Calu3 (cell line): ENCODE results near the gene FITM1. TPM values are rescaled to one million over a fixed set of nuclear protein-coding genes. Genes with fewer than 3 reads are reported as not detected.

Experiments used
- BruUV-seq: library from RNA; stranded (reverse); fragments of 400-500 nt; replicated peaks from 2 replicates; lab custom pipeline; 2021; lab: Mats Ljungman, UMichigan
- CTCF ChIA-PET: fragments of 300-600 bp; sonication (Branson Sonifier 250); formaldehyde crosslinking; loops from one replicate; lab custom pipeline; 2022; ENCODE audit warnings: antibody characterized with exemption; lab: Charles Lee
- DNase-seq: peaks from one replicate; pipeline ENCODE4 v3.0.0; 2022
- H3K27ac Mint-ChIP-seq: one replicate; pipeline ENCODE4 v1.8.0; 2022; ENCODE audit warnings: mixed read lengths; ENCODE audit not compliant: unreplicated experiment
- H3K27me3 Mint-ChIP-seq: one replicate; pipeline ENCODE4 v1.8.0; 2022; ENCODE audit warnings: mixed read lengths; ENCODE audit not compliant: unreplicated experiment
- H3K36me3 Mint-ChIP-seq: one replicate; pipeline ENCODE4 v1.8.0; 2022; ENCODE audit warnings: mild to moderate bottlenecking, moderate library complexity, mixed read lengths; ENCODE audit not compliant: insufficient read depth, unreplicated experiment
- H3K4me1 Mint-ChIP-seq: one replicate; pipeline ENCODE4 v1.8.0; 2022; ENCODE audit warnings: mild to moderate bottlenecking, low read depth, mixed read lengths; ENCODE audit not compliant: unreplicated experiment
- H3K4me3 Mint-ChIP-seq: one replicate; pipeline ENCODE4 v1.8.0; 2022; ENCODE audit warnings: mild to moderate bottlenecking, low read depth, moderate library complexity, mixed read lengths; ENCODE audit not compliant: unreplicated experiment
- H3K9me3 Mint-ChIP-seq: one replicate; pipeline ENCODE4 v1.8.0; 2022; ENCODE audit warnings: low read depth, mixed read lengths; ENCODE audit not compliant: unreplicated experiment
- CTCF ChIP-seq: fragments of 200-600 bp; IDR thresholded peaks from one replicate; pipeline ENCODE4 v1.8.0; 2022; ENCODE audit warnings: antibody characterized with exemption; ENCODE audit not compliant: unreplicated experiment
- intact Hi-C: fragments of 100-400 bp; cut with micrococcal nuclease; formaldehyde crosslinking; loops from one replicate; pipeline ENCODE4 v1.10.0; 2022; ENCODE audit not compliant: unreplicated experiment
- total RNA-seq: library from RNA; stranded (reverse); gene quantifications from 2 replicates; pipeline ENCODE4 v1.2.3, GENCODE V29; 2022

FITM1 gene
- total RNA-seq, 1 experiment from 2014 or later, result 0.47 TPM

- intact Hi-C loops, result no loop called here
These were observed 43.5 kb upstream of the FITM1 start for GRCh38 chr14:24087004-24087403.

GRCh38 chr14:24088095-24088494 is 42.4 kb upstream of the FITM1 start:
- Mint-ChIP-seq H3K27ac (no peak overlapping the region), H3K4me3 (no peak overlapping the region), H3K4me1 (peaks cover 12% of the 10 kb centered on the region), H3K36me3 (peaks cover 5% of the 10 kb centered on the region), H3K9me3 (no peaks in the 10 kb centered on the region), H3K27me3 (peaks cover 14% of the 10 kb centered on the region)
- no peak for DNase-seq
- TF ChIP-seq CTCF, result no peak
- BruUV-seq, result no TSS peak
- CTCF ChIA-PET, result interaction anchor here (1.9 kb wide), 1 partner anchor 21 kb away, joined by 5 read pairs; no protein-coding TSS in a partner anchor
- intact Hi-C loops, result no loop called here

More at GRCh38 chr14:24087004-24087403, 43.5 kb upstream of the FITM1 start:
- Mint-ChIP-seq H3K27ac (no peak overlapping the region), H3K4me1 (peaks cover 6% of the 10 kb centered on the region), H3K36me3 (peaks cover under 1% of the 10 kb centered on the region), H3K9me3 (no peaks in the 10 kb centered on the region), H3K4me3 (no peak overlapping the region), H3K27me3 (peaks cover 14% of the 10 kb centered on the region)
- CTCF ChIA-PET, result no interaction called here
- no peak for DNase-seq
- no peak for TF ChIP-seq CTCF
- BruUV-seq, result no TSS peak

- H3K9me3 Mint-ChIP-seq, result no peaks in the 10 kb centered on the region
- H3K27me3 Mint-ChIP-seq, result peaks cover 14% of the 10 kb centered on the region
- no peak overlapping the region for H3K4me3 Mint-ChIP-seq
- no TSS peak for BruUV-seq
- peaks cover 20% of the 10 kb centered on the region for H3K4me1 Mint-ChIP-seq
- TF ChIP-seq CTCF, result no peak
- no peak overlapping the region for H3K27ac Mint-ChIP-seq
- peaks cover 22% of the 10 kb centered on the region for H3K36me3 Mint-ChIP-seq
- intact Hi-C loops, result loop anchor here (1.0 kb wide), 2 partner anchors 32 to 76 kb away; no protein-coding TSS in a partner anchor
- no peak for DNase-seq
- CTCF ChIA-PET, result interaction anchor here (1.0 to 5.7 kb wide), 6 partner anchors 9 to 71 kb away, joined by 3 to 68 read pairs (median 6); partner anchors contain the start of genes DCAF11, IRF9 and NRL
These were observed 40.6 kb upstream of the FITM1 start for GRCh38 chr14:24089890-24090289.

GRCh38 chr14:24092110-24092504 is 38.4 kb upstream of the FITM1 start:
- CTCF ChIA-PET, result interaction anchor here (1.7 to 5.7 kb wide), 4 partner anchors 11 to 35 kb away, joined by 4 to 68 read pairs (median 26); partner anchors contain the start of genes DCAF11 and NRL
- intact Hi-C loops, result no loop called here

More at GRCh38 chr14:24092110-24092504, 38.4 kb upstream of the FITM1 start:
- no peak for DNase-seq
- peak overlapping the region; percentile 94 for H3K27ac Mint-ChIP-seq
- no peak for TF ChIP-seq CTCF
- BruUV-seq, result no TSS peak
- H3K36me3 Mint-ChIP-seq, result peaks cover 31% of the 10 kb centered on the region
- H3K27me3 Mint-ChIP-seq, result peaks cover 5% of the 10 kb centered on the region
- no peaks in the 10 kb centered on the region for H3K9me3 Mint-ChIP-seq
- H3K4me1 Mint-ChIP-seq, result peaks cover 27% of the 10 kb centered on the region
- H3K4me3 Mint-ChIP-seq, result no peak overlapping the region
